Measurements from ENCODE around the gene GRPEL1. TPM values are rescaled to one million over a fixed set of nuclear protein-coding genes. Genes with fewer than 3 reads are reported as not detected.

GRPEL1 gene
- total and polyA plus RNA-seq, 2 of the 8 experiments (the other 6 are each of a cell fraction or from before 2014, with no cell fraction given): 13.5 to 39.9 TPM

DNA sequence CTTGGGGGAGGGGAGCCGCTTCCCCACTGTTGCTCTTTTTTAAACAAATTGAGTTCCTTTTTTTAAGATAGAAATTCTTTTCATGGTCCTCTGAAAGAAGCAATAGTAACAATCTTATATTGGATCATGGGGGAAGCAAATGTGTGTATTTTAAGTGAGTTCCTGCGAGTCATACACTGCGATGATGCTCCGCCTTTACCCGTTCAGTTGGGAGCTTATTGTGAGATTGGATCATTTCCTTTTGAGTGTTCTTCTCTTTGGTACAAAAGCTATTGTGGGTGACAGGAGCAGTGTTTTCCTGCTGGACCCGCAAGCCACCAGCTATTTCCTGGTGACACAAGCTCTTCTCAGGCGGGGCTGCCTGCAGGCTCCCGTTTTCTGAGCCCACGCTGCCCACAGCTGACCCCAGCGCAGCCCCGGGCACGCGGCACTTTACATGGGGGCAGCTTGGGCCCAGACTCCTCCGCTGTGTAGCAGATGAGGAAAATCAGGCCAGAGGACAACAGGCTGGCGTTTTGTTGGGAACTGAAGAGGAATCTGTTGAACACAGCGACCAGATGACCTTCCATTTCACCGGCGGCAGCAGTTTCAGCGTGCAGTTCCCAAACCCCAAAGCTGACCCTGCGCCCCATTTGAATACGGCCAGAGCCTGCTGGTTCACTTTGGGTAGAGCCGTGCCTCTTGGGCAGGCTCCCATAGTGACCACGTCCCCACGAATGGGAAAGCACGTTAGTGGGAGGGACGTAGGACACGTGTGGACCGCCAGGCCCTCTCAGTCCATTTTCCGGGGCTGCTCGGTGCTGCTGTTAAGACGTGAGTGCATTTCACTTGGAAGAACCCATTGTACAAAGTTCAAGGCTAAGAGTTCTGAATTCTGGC is 12.5 kb downstream of the GRPEL1 start (continued):
- TF ChIP-seq KDM4A (IDR thresholded peaks at IDR 0.05; ENCODE audit: low read depth, low read length, severe bottlenecking) (no peak), YY1 (IDR thresholded peaks at IDR 0.05; ENCODE audit: low read depth, low read length) (no peak), KDM1A (IDR thresholded peaks at IDR 0.05; ENCODE audit: borderline replicate concordance, low read length) (no peak), CREB1 (IDR thresholded peaks at IDR 0.05) (no peak), RNF2 (IDR thresholded peaks at IDR 0.05; ENCODE audit: borderline replicate concordance, low read depth, low read length, missing control alignments, poor library complexity, severe bottlenecking) (no peak), NANOG (IDR thresholded peaks at IDR 0.05; ENCODE audit: insufficient read depth, low read depth, low read length, poor library complexity, severe bottlenecking) (no peak), CHD7 (IDR thresholded peaks at IDR 0.05; ENCODE audit: insufficient replicate concordance, low read length) (no peak)
- TF ChIP-seq, protein P1, sequence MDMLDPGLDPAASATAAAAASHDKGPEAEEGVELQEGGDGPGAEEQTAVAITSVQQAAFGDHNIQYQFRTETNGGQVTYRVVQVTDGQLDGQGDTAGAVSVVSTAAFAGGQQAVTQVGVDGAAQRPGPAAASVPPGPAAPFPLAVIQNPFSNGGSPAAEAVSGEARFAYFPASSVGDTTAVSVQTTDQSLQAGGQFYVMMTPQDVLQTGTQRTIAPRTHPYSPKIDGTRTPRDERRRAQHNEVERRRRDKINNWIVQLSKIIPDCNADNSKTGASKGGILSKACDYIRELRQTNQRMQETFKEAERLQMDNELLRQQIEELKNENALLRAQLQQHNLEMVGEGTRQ (IDR thresholded peaks at IDR 0.05; ENCODE audit: low read length): no peak
